Activated gamma-delta T cell (primary cell): ENCODE data around the gene NEK10.

ENCODE experiments used
- DNase-seq: peaks from one replicate; lab custom pipeline; 2025; lab: John Stamatoyannopoulos, UW

Gene NEK10

DNA sequence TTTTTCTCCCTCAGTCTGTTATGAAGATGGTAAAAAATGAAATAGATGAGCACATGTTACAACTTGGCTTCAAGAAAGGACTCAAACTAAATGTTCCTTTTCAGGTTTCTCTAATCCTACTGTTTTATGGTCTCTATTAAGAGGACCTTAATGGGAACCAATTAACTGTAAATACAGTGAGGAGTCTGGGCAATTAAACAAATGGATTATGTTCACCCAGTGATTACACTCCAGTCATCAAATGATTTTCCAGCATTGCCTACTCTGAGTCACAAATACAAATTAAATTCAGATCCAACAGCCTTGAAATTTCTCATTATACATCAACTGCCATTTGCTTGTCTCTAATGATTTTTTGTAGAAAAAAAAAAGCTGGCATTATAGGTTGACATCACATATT is 129.2 kb downstream of the NEK10 start:
- DNase-seq = no peak

DNA sequence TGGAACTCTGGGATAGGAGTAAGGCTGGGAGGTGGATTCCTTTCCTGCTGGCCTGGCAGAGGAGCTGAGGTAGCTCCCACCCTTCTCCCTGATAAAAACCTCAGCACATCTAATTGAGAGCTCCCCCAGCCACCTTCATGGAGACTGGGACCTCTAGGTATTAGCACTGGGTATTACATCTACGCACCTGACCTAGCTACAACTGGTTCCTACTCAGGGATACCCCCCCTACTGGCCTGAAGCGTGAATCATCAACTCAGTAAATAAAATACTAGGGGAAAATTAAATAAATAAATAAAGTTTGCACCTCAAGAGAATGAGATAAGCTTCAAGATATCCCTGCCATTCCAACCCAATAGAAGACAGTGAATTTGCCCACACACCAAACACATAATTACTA is 140.4 kb downstream of the NEK10 start:
- DNase-seq = no peak

DNA sequence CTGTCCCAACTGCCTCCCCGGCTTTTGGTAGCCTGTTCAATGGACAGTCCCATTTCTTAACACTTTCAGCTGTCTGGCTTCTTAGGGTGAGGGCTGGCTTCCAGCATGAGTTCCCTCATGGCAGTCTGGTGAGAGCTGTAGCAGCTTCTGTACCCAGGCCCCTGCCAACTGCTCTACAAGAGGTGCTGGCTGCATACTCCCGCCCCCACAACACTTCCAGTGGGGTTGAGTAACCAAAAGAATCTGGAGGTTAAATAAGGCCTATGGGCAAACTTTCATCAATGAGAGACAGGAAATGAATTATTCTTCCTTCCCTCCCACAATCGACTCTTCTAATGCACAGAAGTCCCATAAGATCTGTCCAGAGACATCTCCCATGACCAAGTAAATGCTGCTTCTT is 145.0 kb downstream of the NEK10 start:
- DNase-seq = no peak

DNA sequence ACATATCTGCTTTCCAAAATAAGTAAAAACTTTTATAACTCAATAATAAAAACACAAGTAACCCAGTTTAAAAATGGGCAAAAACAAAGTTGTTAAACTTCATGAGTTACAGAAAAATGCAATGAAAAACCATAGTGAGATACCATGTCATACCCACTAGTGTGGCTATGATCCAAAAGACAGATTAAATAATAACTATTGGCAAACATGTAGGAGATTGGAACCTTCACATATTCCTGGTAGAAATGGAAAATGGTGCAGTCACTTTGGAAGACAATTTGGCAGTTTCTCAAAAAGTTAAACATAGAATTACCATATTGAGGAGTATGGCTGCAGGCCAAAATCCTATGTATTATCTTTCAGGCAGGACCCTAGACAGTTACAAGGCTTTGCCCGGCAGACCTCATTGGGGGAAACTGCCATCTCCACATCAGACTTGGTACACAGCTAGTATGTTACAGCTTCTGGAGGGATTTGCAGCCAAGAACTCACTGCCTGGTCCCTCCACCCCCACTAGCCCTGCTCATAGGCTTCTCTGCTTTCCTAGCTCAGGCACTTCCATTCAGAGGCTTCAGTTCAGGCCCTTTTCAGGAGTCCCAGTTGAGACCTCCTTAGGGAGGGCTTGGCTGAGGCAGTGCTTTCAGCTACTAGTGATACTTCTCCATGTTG is 147.8 kb downstream of the NEK10 start:
- no peak for DNase-seq

DNA sequence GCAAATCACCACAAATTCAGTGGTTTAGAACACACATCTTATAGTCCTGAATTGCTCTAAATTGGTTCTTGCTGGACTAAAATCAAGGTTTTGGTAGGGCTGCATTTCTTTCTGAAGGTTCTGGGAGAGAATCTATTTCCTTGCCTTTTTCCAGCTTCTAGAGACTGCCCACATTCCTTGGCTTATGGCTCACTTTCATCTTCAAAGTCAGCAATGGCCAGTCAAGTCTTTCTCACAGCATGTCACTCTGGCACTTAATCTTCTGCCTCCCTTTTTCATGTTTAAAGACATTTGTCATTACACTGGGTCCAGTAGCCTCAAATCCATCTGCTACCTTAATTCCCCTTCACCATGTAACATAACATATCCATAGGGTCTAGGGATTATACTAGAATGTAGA is 149.0 kb downstream of the NEK10 start:
- no peak for DNase-seq

DNA sequence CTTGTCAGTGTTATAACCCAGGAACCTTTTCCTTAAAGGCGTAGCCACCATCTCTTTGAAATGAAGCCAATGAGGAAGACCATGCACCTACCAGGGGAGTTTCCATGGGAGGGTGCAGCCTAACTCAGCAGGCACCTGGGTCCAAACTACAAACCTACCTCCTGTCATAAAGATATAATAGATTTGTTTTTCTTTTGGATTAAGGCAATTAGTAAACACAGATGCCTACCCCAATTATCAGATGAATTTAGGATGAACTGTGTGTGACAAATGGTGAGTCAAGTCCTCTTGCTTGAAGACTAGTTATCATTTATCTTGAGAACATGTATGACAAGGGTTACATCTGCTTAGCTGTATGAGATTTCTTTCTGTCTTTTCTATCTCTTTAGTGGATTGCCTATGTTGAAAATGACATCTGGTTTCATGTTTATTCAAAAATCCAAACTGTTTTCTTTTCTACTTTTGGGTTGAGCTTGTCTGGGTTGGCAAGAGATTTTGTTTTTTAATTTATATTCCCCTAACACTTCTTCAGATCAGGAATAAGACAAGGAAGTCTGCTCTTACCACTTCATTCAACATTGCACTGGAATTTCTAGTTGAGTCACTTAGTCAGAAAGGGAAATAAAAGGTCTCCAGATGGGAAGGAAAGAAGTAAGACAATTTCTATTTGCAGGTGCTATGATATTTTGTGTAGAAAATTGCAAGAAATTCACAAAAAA is 149.9 kb downstream of the NEK10 start:
- no peak for DNase-seq

DNA sequence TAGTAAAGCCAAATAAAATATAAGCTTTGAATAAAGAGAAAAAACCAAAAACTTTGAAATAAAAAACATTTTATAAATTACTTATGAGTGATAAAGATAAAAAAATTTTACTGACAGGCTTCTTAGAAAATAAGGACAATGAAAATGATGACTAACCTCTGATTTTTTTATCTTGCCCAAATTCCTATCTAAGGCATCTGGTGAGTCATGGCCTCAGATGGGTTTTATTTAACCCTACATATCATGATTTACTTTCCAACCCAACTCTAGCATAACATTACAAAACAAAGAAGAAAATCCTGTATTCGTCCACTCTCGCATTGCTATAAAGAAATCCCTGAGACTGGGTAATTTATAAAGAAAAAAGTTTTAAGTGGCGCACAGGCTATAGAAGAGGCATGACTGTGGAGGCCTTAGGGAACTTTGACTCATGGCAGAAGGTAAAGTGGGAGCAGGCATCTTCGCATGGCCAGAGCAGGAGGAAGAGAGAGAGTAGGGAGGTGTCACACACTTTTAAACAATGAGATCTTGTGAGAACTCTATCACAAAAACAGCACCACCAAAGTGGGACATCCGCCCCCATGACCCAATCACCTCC is 152.1 kb downstream of the NEK10 start:
- no peak for DNase-seq

DNA sequence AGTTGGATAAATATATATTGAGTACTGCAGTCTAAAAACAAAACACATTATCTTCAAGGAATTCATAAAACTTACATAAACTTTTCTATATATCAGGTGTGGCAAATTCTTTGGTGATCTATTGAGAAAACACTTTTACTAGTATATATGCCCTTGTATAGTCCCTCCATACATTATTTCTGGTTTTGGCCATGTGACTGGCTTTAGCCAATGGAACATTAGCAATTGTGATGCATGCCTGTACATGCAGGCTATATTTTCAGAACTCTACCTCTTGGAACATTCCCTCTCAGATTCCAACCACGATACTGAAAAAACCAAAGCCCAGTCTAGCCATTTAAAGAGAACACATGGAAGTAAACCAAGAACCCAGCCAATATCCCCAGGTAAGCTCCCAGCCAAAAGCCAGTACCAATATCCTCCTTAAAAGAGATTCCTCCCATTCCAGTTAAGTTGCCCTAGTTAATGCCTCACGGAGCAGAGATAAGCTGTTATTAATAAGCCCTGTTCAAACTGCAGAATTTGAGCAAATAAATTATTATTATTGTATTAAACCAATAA is 152.8 kb downstream of the NEK10 start:
- DNase-seq = no peak

DNA sequence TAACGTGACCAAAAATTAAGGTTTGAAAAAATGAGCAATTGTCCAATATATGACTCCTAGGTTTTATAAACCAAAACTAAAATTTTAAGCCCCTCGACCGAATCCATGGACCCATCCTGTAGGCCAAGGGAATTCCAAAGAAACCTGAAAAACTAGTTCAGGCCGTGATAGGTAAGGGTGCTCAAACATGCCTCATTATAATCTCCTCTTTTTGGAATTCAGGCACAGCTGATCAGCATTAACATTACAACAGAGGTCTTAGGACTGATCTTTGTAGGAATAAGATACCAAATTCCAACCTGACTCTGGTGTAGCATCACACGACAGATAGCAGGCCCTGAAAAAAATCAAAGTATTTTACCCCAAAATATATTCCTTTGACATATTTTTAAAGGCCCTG is 155.7 kb downstream of the NEK10 start:
- DNase-seq = no peak

DNA sequence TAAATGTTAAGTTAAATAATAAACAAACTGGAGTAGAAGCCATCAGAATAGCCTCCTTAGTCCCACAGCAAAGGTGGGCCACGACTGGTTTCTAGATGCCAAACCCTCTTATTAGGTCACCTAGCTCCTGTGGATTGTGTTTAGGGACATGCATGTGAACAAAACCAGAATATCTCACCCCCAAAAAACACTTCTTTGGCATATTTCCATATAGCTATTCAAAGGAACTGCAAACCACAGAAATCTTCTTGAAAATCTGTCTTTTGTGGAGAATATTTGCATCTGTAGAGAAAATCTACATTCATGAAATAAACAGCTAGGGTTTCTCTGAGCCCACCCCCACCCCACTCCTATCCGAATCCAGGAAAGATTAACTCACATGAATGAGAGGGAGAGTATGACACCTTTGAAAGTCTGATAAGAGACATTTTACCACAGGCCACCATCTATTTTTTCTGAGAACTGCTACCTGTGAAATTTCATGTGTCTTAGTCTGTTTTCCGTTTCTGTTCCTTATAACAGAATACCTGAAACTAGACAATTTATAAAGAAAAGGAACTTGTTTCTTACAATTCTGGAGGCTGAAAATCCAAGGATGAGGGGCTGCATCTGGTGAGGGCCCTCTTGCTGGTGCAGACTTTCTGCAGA is 159.4 kb downstream of the NEK10 start:
- DNase-seq = no peak

DNA sequence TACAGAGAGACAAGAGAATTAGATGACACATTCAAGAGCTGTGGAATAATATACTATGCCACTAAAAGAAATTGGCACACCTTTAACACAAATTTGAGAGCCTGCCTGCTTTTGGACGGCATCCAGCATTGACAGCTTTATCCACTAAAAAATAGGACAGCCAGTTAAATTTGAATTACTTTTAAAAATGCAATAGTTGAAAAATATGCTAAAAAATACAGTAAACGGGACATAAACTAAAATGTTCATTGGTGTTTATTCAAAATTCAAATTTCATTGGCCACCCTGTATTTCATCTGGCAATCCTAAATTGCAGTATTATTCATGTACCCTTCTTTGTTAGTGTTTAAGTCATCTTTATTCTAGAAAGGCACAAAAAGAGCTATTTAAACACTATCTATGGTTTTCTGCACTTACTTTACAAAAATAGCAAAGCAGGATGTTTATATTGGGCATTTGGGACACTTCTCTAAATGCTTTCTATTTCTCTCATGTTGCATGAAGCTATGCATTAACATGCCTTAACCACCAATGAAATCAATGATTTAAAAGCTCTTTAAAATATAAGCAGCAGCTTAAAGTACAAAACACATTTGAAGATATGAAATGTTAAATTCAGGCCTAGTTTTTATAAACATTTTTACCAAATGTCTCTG is 160.1 kb downstream of the NEK10 start:
- no peak for DNase-seq

DNA sequence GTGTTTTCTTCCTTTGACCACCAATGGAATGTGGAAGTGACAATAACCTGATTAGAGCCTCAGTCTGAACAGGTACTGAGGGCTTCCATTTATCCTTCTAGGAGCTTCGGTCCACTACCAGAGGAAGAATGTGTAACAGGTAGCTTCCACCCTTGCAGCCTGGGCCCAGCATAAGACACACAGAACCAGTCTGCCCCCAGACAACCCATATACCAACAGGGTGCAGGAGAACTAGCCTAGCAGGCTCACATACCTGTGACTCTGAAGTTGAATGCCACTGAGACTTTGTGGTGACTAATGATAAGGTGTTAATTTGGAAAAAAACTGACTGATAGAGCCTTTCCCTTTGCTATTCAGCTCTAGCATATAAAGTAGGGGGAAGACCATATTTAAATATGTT is 166.2 kb downstream of the NEK10 start:
- DNase-seq = no peak

DNA sequence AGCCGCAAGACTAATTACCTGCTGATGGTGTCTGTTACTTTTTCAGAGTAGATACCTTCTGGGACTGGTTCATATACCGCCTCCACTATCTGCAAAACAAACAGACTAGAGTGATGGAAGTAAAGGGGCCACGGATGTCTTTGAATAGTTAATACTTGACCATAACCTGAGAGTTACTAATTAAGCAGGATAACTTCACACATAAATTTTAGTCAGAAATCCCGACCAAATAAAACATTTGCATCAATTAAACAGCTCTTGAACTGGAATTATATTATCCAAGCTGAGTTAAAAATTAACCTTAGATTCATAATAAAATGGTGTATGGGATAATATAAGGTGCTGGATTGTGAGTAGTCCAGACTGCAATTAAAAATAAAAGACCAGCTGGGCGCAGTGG is 167.7 kb downstream of the NEK10 start:
- DNase-seq = no peak

DNA sequence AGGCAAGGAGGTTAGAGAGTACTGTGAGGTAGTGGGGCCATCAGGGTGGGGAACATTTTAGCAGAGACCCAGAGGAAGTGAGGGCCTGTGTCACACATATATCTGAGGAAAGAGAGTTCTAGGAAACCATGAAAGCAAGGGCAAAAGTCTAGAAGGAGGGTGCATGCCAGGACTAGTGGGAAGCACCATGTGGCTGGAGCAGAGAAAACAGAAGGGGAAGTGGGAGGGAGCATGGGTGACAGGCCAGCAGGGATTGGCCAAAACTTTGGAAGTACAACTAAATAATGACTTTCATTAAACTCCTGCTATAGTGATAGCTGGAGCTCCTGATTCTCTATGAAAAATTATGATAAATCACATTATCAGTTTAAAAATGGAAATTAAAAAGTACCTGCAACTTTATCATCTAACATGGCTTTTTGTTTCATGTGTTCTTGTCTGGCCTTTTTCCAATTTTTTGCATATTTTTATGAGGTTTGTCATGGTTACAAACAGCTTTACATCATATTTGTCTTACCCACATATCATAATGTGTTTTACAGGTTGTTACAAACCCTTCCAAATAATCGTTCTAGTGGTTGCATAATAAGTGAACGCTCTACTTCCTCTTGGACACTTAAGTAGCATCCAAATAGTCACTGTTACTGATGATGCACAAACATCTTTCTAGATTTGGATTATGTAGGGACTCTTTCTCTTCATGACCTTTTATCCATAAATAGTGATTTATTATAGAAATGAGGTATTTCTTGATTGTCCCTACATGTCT is 168.3 kb downstream of the NEK10 start:
- DNase-seq = no peak

DNA sequence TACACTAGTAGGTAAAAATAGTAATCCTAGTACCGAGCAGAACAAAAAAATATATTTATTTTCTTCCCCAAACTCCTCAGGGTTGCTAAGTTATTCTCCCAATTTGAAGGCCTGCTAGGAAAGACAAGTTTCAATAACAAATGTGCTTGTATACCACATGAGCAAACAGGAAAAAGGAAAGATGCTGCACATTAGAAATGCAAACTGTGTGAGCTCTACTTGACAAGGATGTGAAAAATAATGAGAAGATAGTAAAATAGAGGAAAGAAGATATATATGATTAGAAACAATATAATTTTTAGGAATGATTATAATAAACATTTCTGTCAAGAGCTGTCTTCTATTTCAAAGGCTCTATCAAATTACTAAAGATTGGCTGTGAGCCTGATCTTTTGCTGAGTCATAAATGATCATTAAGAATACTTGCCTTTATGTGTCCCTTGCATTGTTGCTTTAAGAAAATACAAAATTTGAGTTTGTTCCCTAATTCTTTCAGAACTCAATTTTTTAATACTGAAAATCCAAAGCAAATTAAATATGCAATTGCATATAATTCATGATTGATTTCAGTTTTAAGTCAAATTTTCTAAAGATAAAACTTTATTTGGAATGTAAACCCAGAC is 174.2 kb downstream of the NEK10 start:
- DNase-seq = no peak

DNA sequence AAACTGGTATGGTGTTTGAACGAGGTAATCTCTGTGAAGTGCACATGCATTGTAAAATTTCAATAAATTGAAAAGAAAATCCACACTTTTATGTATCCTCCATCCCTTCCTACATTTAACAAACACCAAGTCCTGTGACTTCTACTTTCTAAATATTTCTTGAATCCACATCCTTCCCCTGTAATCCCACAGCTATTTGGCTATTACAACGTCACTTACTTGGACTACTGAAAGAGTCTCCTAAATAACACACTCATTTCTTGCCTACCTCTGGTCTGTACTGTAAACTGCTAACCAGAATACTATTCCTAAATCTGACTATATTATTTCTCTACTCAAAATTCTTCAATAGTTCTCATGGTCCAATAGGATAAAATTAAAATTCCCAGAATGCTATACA is 176.1 kb downstream of the NEK10 start:
- no peak for DNase-seq

DNA sequence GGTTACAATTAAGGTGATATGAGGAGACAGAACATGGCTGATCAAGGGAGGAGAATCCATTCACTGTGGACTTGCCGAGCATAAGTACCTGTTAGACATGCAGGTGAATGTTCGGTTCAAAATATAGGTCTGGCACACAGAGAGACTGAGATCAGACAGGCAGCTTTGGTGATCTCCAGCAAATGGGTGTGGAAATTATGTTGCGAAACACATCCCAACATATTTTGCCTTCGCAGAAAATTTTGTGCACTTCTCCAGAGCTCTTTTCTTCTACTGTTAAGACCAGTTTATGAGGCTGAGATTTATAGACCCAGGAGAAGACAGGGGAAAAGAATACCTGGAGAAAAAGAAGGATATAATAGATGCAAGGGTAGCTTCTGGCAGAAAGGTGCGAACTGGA is 183.2 kb downstream of the NEK10 start:
- no peak for DNase-seq

DNA sequence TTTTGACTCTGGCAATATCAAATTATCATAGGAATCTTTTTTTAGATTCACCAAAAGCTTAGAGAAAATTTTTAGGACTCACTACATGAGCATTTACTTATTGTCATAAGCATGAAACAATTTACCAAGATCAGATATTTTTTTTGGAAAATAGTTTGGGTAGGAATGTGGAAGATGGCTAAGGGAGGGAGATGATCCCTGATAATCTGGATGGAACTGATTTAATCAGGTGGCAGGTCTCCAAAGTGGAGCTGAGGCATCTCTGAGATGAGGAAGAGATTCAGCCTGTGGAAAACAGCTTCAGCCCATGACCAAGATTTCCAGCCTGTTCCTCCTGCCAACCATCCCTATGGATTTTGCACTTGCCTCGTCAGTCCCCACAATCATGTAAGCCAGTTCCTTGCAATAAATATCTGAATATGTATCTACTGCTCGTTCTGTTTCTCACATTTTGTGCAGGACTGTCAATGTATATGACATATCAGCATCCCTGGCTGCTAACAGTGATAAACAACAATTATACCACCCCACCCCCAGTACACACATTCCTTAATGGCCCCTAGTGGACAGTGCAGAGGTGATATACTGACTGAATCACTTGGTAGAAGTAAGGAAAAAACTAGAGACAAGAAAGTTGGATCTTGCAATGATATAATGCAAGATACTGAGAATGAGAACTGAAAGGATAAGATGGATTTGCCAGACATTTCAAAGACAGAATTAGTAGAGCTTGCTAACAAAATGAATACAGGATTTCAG is 183.8 kb downstream of the NEK10 start:
- no peak for DNase-seq

DNA sequence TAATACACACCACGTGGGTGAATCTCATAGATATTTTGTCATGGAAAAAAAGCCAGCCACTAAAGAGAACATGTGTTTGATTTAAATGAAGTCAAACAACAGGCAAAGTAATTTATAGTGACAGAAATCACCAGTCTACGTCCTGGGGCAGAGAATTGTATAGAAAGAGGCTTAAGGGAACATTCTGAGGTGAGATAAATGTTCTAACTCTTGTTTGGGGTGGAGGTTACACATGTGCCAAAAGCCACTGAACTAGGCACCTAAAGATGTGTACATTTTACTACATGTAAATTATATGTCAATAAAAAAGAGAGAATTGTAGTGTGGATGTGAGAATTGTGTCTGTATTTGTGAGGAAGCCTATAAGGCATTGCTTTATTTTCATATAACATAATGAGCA is 184.9 kb downstream of the NEK10 start:
- no peak for DNase-seq

DNA sequence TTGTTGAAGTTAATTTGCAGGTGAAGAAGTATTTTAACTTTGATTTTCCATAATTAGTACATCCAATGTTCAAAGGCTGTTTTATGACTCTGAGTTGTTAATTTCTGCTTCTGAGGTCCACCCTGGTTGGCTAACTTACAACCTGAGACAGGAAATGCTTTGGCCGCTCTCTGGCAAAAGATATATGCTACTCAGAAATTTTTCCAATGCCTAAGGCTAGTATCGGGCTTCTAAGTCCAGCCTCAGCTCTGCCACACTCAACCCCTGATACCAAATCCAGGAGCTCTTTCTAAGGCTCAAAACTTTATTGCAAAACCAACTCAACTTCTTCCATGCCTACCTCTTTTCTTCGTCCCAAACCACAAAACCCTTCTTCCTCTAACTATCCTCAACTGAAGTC is 192.9 kb downstream of the NEK10 start:
- DNase-seq = no peak
